GM19240 (cell line): ENCODE measurements around the gene KCNQ1.
A peak's percentile ranks its signal among the peaks of the same experiment; 100 is the strongest.

Source experiments
- DNase-seq: peaks from one replicate; pipeline ENCODE4 v3.0.0; 2011; ENCODE audit warnings: low spot score; ENCODE audit not compliant: insufficient read length

The KCNQ1 gene

GRCh38 chr11:2409611-2410468 is 35.0 kb upstream of the KCNQ1 start:
- DNase-seq = no peak

GRCh38 chr11:2410616-2411015 is 34.2 kb upstream of the KCNQ1 start:
- DNase-seq = no peak

- no peak for DNase-seq
Measured at GRCh38 chr11:2411446-2412305, 33.1 kb upstream of the KCNQ1 start.

GRCh38 chr11:2412323-2412722 is 32.5 kb upstream of the KCNQ1 start:
- DNase-seq = no peak

- DNase-seq = no peak
Measured at GRCh38 chr11:2413742-2414579, 30.8 kb upstream of the KCNQ1 start.

- DNase-seq = no peak
Measured at GRCh38 chr11:2414616-2415015, 30.2 kb upstream of the KCNQ1 start.

GRCh38 chr11:2415171-2415570 is 29.6 kb upstream of the KCNQ1 start:
- DNase-seq = no peak

- no peak for DNase-seq
Measured at GRCh38 chr11:2415601-2416380, 29.0 kb upstream of the KCNQ1 start.

- no peak for DNase-seq
Measured at GRCh38 chr11:2416765-2417164, 28.0 kb upstream of the KCNQ1 start.

GRCh38 chr11:2417856-2418692 is 26.7 kb upstream of the KCNQ1 start:
- no peak for DNase-seq

GRCh38 chr11:2418693-2419360 is 26.0 kb upstream of the KCNQ1 start:
- DNase-seq = no peak

- DNase-seq = peak; percentile 77
Measured at GRCh38 chr11:2419638-2420501, 24.9 kb upstream of the KCNQ1 start.

- DNase-seq = peak; percentile 96
Measured at GRCh38 chr11:2420502-2421225, 24.1 kb upstream of the KCNQ1 start.

- DNase-seq = no peak
Measured at GRCh38 chr11:2421226-2421994, 23.4 kb upstream of the KCNQ1 start.

- DNase-seq = no peak
Measured at GRCh38 chr11:2421996-2422395, 22.8 kb upstream of the KCNQ1 start.

GRCh38 chr11:2422461-2423156 is 22.2 kb upstream of the KCNQ1 start:
- no peak for DNase-seq
